ENCODE data around the gene PPIL6.
A peak's percentile ranks its signal among the peaks of the same experiment; 100 is the strongest.

Gene PPIL6

DNA sequence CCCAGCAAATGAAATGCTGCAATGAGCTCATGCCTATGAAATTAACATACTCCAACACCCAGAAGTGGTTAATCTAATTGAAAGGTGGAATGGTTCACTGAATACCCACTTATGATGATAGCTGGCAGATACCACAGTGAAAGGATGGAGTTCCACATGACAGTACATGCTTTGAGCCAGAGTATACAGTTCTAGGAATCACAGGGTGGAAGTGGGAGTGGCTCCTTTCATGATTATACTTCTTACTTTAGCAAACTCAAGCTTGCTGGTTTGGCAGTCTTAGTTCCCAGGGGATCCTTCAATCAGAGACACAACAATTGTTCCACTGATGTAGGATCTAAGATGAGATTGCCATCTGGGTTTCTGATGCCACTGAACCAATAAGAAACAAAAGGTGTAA lies 79.6 kb downstream of the PPIL6 start:
- DNase-seq (ENCODE audit: low read depth) = no peak
- no peak overlapping the region for H3K4me3 ChIP-seq (ENCODE audit: control insufficient read depth, low read depth, low read length)
- TF ChIP-seq, protein P1, sequence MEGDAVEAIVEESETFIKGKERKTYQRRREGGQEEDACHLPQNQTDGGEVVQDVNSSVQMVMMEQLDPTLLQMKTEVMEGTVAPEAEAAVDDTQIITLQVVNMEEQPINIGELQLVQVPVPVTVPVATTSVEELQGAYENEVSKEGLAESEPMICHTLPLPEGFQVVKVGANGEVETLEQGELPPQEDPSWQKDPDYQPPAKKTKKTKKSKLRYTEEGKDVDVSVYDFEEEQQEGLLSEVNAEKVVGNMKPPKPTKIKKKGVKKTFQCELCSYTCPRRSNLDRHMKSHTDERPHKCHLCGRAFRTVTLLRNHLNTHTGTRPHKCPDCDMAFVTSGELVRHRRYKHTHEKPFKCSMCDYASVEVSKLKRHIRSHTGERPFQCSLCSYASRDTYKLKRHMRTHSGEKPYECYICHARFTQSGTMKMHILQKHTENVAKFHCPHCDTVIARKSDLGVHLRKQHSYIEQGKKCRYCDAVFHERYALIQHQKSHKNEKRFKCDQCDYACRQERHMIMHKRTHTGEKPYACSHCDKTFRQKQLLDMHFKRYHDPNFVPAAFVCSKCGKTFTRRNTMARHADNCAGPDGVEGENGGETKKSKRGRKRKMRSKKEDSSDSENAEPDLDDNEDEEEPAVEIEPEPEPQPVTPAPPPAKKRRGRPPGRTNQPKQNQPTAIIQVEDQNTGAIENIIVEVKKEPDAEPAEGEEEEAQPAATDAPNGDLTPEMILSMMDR (conservative IDR thresholded peaks at IDR 0.05; ENCODE audit: control insufficient read depth, insufficient read depth, low read depth, low read length) = no peak

DNA sequence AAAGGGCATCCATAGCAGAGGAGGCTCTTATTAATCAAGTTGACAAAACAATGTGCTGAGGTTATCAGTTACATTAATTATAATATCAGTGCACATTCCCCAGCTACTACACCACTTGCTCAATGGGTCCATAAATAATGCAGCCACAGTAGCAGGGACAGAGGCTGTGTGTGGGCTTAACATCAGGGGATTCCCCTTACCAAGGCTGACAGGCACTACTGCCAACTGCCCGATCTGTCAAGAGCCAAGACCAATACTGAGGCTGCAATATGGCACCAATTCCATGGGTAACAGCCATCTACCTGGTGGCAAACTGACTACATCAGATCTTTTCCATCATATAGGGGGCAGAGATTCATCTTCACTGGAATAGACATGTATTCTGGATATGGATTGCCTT lies 80.1 kb downstream of the PPIL6 start:
- no peak for DNase-seq (ENCODE audit: low read depth)
- TF ChIP-seq, protein P1 (conservative IDR thresholded peaks at IDR 0.05; ENCODE audit: control insufficient read depth, insufficient read depth, low read depth, low read length) = no peak
- no peak overlapping the region for H3K4me3 ChIP-seq (ENCODE audit: control insufficient read depth, low read depth, low read length)

DNA sequence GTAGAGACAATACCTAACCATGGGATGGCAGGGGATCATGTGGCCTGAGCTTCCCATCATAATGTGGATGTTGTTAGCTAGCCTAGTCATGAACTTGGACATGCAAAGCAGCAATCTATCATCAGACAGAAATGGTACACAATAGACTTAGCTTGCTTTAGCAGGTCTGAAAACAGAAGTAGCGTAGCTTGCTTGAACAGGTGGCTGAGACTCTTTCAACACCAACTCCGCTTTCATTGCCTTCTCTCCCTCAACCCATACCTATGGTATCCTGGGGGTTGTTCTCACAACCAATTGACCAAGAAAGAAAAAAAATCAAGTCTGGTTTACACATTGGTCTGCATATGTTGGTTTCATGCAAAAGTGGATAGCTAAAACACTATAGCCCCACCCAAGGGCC lies 81.2 kb downstream of the PPIL6 start:
- H3K4me3 ChIP-seq (ENCODE audit: control insufficient read depth, low read depth, low read length) = no peak overlapping the region
- no peak for DNase-seq (ENCODE audit: low read depth)
- TF ChIP-seq, protein P1 (conservative IDR thresholded peaks at IDR 0.05; ENCODE audit: control insufficient read depth, insufficient read depth, low read depth, low read length) = no peak

DNA sequence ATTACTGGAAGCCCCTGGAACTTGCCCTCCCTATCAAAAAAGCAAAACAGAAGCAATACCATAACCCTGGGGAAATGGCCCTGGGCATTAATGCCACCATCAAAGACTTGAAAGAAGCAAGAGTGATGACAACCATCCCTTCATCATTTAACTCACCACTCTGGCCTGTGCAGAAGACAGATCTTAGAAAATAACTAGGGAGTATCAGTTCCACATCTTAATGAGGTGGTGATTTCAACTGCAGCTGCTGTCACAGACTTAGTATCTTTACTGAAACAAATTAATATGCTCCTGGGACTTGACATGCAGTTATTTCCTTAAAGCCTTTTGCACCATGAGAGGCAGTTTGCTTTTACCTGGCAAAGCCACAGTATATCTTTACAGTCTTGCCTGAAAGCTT lies 82.2 kb downstream of the PPIL6 start:
- DNase-seq (ENCODE audit: low read depth) = no peak
- TF ChIP-seq, protein P1 (conservative IDR thresholded peaks at IDR 0.05; ENCODE audit: control insufficient read depth, insufficient read depth, low read depth, low read length) = no peak
- H3K4me3 ChIP-seq (ENCODE audit: control insufficient read depth, low read depth, low read length) = no peak overlapping the region

DNA sequence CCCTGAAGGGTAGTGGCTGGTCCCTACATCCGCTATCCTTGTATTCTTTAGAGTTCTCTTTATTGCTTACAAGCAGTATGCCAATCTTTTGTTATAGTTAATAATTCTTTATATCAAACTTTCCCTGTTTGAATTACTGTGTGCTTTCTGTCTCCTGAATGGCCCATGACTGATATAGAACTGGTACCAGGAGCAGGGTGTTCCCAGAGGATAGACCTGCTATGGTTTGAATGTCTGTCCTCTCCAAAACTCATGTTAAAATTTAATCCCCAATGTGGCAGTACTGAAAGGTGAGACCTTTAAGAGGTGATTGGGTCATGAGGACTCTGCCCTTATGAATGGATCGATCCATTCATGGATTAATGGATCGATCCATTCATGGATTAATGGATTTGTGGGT lies 84.2 kb downstream of the PPIL6 start:
- H3K4me3 ChIP-seq (ENCODE audit: control insufficient read depth, low read depth, low read length) = no peak overlapping the region
- no peak for DNase-seq (ENCODE audit: low read depth)
- TF ChIP-seq, protein P1 (conservative IDR thresholded peaks at IDR 0.05; ENCODE audit: control insufficient read depth, insufficient read depth, low read depth, low read length) = no peak

DNA sequence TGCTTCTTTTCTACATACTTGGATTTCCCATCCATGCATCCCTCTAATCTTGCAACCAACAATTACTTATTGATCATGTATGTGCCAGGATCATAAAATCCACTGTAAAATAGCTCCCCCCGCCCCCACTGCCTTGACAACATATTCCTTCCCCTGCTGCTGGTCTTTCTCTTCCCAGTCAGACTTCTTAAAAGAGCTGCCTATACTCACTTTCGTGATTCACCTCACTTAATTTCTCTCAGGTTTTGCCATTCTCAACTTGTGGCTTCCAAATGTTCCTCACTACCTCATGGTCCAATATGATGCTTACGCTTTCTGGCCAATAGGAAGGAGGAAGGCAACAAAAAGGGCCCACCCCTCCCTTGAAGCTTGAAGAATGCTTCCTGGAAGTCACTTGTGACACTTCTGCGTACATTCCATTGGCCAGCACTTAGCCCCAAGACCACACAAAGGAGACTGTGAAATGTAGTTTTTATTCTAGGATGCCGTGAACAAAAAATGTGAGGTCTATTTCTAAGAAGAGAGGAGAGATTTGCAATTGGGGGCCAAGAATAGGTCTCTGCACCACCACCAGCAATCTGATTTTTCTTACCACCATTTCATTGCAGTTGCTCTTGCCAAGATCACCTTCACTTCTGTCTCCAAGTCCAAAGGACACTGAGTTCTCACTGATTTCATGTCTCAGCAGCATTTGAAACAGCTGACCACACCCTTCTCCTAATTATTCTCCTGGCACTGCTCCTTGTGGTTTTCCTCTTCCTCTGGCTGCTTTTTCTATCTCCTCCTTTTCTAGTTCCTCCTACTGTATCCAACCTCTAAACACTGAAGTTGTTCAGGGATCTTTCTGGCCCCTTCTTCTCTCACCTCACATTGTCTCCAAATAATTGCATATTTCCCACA lies 88.9 kb downstream of the PPIL6 start:
- no peak overlapping the region for H3K4me3 ChIP-seq (ENCODE audit: control insufficient read depth, low read depth, low read length)
- DNase-seq (ENCODE audit: low read depth) = peak; percentile 59
- TF ChIP-seq, protein P1 (conservative IDR thresholded peaks at IDR 0.05; ENCODE audit: control insufficient read depth, insufficient read depth, low read depth, low read length) = no peak

Measured in fibroblast of mammary gland (primary cell).